ENCODE data around the gene MEIS1.

Gene MEIS1

DNA sequence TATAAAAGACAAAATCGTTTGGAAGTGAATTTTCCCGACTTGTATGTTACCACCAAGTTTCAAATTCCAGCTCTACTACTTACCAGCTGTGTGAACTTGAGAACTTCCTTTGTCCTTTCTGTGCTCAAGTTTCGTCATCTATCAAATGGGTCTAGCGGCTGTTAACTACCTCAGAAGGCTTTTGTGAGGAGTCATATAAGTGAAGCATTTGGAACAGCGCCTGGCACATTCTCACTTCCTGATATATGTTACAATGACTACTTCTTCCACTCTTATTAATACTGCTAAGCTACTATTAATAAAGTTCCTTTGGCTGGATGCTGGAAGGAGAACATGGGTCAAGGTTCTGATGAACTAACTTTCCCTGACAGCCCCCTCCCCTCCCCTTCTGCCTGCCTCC is 104.5 kb downstream of the MEIS1 start:
- no peak for DNase-seq

DNA sequence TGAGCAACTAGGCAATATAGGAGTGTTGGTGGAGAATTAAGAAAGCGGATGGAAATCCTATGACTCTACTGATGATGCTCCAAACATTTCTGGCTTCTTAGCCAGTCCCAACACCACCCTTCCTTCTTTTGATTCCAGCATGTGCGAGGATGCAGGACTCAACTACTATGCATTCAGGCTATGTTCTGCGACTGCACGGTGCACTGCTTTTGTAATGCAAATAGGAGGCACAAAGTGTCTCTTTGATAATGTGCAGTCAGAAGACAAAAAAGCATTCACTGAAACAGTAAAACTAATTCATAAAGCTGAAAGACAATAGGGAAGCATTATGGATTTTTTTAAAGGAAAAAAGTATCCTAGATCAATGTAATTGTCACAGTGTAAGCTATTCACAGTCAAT is 106.7 kb downstream of the MEIS1 start:
- DNase-seq = no peak

DNA sequence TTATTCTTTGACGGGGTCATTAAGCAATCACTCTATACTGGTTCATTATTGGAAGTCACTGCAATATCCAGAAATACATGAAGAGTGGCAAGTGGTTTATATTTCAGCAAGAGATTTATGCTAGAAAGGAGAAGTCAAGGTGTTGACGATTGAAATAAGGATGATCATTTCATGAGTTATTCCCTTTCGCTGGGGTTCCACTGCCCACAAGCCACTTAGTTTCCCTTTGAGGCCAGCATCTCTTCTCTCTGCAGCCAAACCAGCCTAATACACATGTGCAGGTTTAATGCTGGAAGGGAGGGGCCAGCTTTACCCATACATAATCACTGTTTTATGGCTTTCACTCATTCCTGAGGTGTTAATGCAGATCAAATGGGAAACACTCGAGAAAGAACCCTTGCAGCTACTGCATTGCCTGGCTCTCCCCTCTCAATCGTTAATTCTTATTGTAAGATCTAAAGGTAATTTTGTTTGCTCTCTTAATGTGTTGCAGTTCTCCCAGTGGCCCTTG is 108.4 kb downstream of the MEIS1 start:
- no peak for DNase-seq

DNA sequence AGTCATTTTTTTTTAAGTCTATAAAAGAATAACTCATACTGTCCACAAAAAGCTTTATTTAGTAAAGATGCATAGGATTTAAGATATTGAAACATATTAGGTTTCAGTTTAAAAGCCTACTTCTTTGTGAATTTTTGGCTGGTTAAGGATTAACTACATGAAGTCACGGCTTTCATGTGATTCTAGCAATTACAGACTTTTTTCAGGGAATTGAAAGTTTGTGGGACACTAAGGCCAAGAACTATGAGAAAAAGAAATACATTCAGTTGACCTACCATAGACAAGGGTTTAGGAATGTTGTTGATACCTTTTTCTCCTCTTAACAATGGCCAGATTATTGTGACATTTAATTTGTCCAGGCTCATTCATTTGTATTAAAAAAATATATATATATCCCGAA is 109.3 kb downstream of the MEIS1 start:
- no peak for DNase-seq

DNA sequence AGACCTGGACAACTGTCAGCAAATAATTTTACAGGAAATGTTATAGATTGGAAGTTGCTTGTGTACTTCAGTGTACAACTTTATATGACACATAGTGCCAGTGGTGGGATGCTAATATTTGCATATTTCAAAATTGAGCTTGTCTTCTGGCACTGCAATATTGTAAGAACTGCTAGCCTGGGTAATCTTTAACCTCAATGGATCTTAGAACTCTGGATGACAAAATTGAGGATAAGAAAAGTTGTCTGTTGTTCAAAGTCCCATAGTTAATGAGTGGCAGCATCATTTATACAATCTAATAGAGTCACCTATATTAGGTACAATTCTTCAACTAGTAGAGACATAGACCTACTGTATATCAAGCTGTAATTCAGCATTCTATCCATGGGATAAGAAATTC is 110.3 kb downstream of the MEIS1 start:
- no peak for DNase-seq

DNA sequence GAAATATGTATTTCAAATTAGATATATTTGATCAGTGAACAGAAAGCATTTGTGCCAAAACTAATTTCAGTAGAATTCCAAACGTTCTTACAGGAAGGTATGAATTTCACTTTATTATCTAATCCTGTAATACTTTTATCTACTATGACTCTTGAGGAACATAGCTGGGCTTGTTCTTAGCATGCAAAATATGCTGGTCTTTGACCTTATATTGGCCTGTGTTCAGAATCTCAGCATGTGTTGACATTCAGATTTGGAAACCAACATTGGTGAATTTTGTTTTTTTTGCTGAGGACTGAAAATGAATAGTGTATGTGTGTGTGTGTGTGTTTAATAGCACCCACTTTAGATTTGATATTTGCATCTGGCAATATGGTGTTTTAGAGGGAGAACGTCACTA is 112.2 kb downstream of the MEIS1 start:
- no peak for DNase-seq

DNA sequence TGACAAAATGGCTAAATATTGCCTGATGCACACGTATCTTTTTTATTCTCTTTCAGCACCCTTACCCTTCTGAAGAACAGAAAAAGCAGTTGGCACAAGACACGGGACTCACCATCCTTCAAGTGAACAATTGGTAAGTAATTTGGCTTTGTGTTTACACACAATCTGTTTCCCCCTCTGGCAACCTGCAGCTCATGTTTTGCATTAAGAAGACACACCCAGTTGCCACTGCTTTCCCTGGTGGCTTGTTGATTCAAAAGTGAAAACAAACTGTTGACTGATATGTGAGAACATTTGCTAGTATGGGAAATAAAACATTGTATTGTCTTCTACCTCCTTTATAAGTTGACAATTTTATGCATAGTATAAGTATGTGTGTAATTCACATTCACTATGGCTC is 113.0 kb downstream of the MEIS1 start:
- DNase-seq = no peak

DNA sequence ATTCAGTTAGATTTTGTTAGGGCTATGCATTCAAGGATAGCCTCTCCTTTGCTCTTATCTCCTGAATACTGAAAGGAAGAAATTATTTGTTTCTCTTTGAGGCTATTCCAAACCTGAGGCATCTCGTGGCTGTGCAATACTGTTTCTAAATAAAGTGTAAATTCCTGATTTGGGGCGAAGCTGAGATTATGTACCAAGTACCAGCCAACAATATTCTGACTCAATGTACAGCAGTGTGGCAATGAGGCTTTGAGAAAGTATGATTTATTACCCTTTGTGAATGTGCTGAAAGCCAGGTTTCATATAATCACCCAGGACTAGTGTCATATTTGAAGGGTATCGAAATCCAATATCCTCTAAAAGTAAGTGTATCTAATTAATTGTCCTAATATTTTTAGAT is 113.5 kb downstream of the MEIS1 start:
- no peak for DNase-seq

DNA sequence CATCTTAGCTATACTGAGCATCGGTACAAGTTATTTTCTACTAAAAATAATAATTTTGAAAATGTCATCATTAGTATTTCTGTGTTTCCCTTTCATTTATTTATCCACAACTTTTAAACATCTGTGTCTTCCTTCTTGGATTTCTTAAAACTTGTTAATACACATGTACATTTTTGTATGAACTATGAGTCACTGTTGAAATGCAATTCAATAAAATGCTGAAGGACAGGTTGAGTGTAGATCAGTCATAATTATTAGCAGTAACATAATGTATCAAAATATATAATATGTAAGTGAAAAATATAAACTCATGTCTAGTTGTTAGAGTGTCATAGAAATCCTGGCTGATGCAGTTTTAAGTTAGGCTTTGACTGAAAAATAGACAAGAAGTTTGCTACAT is 115.9 kb downstream of the MEIS1 start:
- DNase-seq = no peak

DNA sequence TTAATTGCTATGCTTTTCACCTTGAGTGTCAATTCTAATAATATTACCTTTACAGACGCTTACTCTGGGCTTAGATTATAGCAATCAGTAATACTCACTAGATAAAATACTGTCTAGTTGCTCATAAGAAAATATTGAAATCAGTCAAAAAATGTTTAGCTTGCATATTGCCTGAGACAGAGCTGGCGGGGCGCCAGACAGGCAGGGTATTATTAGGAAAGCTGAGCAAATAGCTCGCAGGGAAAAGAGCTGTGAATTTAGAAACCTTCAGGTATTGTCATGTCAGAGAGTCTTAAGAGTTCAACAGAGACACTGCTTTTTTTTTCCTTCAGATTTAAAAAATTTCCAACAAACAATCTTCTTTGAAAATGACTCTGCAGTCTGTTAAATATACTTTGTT is 118.4 kb downstream of the MEIS1 start:
- DNase-seq = no peak

DNA sequence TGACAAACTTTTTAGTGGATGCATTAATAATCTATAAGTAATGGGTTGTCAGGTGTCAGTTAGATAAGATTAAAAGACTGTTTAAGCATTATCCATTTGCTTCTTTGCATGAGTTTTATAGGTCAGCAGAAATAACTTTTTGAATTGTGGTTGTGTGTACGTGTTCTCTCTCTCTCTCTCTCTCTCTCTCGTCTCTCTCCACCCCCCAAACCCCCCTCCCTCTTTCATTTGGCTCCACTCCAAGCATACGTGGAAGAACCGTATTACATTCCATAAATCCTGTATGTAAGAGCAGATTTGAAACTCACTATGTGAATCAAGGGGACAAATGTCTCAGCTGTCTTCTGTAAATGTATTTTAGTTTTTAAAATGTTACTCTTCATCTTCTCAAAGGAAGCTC is 120.2 kb downstream of the MEIS1 start:
- DNase-seq = no peak

DNA sequence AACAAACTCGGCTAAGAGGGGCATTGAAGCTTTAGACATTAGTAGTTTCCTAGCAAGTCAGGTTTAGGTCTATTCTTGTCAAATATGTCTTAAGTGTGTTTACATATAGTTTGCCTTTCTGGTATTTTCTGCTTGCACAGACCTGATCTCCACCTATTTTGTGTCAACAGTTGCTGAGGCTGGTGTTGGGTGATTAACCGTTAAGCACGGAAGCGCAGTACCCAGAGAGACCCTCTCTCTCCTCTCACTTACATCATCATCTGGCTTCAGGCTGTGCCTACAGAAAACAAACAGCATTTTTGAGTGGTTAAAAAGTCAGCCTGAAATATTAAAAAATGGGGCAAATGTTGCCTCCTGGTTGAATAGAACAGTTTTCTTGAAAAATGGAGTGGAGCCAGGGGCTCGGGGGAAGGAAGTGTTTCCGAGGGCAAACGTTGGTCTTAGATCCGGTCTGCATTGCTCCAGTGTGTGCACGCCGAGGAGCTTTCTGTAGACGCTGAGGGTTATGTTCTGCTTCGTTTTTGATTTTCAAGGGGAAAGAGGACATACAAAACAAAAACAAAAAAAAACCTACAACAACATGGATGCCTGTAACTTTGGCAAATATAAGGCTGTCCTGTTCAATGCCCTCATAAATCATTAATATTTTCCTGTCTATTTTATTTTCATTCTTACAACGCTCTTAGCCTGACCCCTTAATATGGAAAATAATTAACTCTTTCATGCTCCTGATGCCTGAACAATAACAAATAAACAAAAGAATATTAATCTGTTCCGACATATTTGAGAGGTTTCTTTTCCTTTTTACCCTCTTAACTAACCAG is 120.8 kb downstream of the MEIS1 start:
- DNase-seq = no peak

DNA sequence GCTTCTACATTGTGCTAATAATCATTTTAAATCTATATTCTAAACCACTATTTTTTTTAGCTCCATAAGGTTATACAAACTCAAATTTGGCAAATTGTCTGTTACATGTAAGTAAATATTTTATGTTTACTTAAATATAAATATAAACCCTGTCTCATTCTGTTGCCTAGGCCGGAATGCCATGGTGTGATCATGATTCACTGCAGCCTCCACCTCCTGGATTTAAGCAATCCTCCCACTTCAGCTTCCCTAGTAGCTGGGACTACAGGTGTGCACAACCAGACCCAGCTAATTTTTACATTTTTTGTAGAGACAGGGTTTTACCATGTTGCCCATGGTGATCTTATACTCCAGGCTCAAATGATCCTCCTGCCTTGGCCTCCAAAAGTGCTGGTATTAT is 124.7 kb downstream of the MEIS1 start:
- DNase-seq = no peak

DNA sequence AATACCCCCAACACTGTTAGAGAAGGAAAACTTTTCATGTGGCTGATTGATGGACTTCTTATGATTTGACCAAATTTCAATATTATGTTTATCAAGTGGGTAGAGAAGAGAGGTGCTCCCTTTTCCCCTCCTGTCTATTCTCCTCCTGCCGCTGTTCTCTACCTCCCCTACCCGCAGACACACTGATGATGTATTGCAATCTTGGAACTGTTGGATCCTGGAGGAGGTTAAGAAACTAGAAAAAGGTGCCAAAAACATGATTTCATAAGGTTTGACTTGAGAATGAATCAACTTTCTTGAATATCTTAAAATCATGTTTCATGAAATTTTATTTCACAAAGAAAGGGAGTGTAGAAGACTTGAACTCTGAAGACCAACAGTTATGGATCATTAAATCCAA is 125.8 kb downstream of the MEIS1 start:
- DNase-seq = no peak

DNA sequence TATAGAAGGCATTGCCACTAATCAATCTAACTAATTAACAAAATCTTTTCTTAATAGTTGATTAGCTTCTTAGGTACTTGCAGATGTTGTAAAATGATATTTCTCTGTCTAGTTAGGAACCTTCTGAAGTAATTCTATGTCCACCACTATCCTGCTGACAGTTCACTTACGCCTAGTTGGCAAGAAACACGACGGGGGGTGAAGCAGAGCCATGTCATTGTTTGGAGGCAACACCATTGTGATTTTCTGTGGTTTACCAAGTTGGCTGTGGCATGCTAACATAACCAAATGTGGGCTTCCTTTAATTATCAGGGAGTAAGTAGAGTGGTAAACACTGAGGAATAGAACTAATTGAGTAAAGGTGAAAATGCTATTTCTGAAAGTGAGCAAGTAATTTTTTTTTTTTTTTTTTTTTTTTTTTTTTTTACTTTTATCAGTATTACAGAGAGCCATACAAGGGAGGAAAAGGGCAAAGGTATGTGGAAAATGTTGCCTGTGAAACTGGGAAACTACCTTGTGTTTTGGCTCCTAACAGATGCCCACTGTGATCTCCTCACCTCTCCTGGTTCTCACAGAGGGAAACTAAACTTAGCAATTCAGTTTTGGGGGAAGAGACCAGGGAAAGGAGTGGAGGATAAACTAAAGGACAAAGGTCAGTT is 126.8 kb downstream of the MEIS1 start:
- DNase-seq = no peak

DNA sequence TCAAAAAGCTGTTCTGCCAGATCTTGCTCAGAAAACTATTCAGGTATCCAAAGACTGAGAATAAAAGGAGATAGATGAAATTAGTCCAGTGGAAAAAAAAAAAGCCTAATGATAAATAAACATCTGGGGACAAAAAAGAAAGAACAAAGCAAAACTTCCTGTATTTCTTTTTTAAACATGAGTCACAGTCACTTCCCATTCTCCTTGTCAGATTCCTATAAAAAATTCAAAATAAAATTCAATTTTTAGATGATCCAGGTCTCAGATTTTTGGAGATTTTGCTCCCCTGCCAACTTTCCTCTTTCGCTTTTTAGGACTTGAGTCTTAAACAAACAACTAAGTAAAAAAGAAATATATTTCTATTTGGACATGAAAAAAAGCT is 127.4 kb downstream of the MEIS1 start:
- no peak for DNase-seq

DNA sequence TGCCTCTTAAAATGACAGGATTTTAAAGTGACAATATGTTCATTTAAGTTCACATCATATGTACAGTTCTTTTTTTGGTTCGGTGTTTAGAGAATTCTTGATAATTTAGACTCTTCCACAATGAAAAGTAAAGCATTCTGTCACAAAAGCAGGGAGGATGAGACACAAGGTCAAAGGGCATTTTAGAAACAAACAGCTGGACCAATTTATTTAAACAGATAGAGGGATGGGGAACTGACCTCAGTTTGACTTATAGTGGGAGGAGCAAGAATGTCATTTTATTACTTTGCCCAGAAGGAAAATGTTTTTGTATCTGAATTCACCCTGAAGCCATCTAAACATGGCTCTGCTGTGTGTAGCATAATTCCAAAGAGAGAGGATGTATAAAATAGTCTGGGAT is 128.5 kb downstream of the MEIS1 start:
- DNase-seq = no peak

DNA sequence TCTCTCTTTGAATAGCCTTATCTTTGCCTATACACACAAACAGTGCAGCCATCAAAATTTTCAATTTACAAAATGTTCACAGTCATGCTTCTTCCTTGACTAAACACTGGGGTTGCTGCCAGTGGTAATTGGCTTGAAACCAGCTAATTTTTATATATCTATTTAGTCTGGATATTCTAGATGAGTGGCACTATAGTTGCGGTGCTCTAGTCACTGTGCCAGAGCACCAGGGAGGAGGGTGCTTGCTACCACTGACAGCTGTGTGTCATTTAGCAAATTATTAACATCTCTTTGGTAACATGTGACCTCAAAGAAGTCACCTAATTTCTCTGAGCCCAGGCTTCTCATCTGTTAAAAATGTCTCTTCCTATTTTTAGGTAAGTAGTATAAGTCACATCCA is 130.4 kb downstream of the MEIS1 start:
- no peak for DNase-seq

DNA sequence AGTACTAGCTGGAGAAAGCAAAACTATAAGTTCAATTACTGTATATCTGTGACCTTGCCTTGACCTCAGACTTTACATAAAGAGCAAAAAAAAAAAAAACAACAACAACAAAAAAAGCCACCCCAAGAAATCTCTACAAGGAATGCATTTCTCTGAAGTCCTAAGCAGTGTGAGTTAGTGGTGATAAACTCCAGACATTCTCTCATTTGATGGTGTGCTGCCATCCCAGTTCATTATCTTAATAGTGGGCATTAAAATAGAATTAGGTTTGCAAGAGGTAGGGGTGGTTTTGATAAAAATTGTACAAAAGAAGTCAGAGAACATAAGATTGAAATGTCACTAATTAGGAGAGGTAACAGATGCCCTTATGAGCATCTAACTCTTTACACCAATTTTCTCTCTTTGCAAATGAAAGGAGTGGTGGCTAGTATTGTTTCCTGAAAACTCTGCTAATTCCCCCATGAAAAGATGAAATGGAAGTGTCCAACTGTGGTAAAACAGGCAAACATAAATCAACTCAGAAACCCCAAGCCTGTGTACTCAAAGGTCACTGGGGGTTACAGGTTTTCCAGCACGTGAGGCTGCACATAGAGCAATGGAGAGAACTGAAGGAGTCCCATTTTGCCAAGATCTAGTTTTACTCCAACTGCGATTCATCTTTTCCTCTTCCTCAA is 131.9 kb downstream of the MEIS1 start:
- DNase-seq = no peak

DNA sequence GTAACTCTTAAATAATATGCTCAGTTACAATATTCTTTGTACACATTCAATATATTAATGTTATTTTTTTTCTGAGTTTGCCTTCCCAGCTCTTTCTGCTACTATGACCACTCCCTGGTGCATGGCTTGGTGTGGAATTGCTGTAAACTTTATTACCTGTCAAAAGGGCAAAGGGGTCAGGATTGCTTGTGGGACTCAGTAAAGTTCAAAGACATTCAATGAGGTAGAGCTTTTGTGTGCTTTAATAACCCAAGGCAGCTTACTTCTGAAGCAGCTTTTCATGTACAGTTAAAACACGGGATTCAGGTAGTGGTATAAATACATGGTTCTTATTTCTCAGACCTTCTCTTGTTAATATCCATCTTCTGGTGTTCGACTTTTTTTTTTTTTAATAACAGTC is 132.8 kb downstream of the MEIS1 start:
- DNase-seq = no peak

DNA sequence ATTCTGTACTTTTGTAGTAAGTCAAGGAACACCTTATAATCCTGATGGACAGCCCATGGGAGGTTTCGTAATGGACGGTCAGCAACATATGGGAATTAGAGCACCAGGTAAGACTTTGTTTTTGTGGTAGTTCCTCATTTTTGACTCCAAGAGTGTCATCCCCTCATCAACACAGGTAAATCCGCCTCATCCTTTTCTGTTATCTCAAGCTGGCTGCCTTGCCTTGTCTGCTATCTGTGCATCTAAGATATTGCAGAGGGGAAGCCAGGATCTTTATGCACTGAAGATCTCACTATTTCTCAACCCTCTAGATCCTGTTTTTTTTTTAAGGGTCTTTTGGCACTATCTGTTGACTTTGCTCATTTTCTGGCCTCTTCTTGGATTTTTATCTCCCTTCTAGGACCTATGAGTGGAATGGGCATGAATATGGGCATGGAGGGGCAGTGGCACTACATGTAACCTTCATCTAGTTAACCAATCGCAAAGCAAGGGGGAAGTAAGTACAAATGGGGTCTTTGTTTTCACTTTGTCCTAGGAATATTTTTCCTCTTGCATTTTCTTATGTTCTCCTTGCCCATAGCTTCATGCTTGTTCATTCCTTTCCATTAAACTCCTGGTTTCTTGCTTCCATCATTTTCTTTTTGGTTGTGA is 133.8 kb downstream of the MEIS1 start:
- no peak for DNase-seq

DNA sequence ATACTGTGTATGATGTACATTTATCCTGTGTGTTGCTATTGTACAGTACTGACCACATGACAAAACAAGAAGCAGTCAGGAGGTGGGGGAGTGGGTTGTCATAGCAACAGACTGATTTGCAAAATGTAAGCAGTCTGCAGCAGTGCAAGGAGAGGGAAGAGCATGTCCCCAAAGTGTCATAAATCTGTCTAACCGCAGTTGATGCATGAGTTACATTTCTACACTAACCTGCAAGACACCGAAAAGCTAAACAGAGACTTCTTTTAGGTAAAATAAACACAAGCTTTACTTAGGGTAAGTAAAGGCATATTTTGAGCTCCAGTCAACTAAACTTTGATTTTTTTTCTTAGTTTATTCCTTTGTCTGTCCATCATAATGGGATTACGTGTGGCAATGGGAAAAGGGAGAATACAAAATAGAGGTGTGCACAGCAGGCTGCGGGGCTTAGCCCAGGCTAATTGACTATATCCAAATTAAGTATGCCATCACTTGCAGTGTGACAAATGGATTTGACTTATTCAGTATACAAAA is 134.5 kb downstream of the MEIS1 start:
- DNase-seq = no peak

DNA sequence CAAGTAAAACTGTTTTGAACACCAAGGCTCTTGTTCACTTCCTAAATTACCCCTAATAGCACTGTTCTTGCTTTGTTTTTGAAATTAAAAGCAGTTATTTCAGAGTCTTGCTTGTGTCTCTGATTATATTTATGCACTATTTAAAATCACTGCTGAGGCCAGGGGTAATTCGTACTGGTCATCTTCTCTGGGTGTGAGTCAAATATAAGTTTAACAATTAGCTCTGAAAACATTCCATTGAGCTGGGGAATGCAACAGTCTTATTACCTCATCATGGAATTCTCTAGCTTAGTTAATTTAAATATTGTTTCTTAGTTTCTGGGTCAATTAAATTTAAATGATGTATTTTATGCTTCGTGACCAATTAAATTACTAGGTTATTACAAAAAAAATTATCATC is 135.0 kb downstream of the MEIS1 start:
- DNase-seq = no peak
